HepG2 (cell line): ENCODE results near the gene HES2. TPM values are rescaled to one million over a fixed set of nuclear protein-coding genes. Genes with fewer than 3 reads are reported as not detected.

Experiments
- ATAC-seq: fragments of 200-7000 bp; cut with Tn5 transposase; 3 replicates; pipeline ENCODE4 v1.9.1; 2020; ENCODE audit warnings: mild to moderate bottlenecking, moderate library complexity
- BruUV-seq: library from RNA; stranded (reverse); fragments of 400-500 nt; replicated peaks from 2 replicates; lab custom pipeline; 2021; lab: Mats Ljungman, UMichigan
- CTCF ChIA-PET: fragments of 300-600 bp; formaldehyde crosslinking; extraction: SDS; loops from one replicate; lab custom pipeline; 2021; ENCODE audit warnings: low total read pairs, inconsistent platforms, low intra/inter-chr PET ratio; lab: Yijun Ruan, JAX
- POLR2A ChIA-PET: fragments of 350-600 bp; sonication (Branson Sonifier 250); formaldehyde crosslinking; loops from one replicate; lab custom pipeline; 2020; ENCODE audit warnings: antibody characterized with exemption, inconsistent platforms; lab: Yijun Ruan, JAX
- DNase-seq: peaks from one replicate; pipeline ENCODE4 v3.0.0-alpha.2; 2015; ENCODE audit warnings: low spot score
- FAIRE-seq: peaks from 3 replicates; lab custom pipeline; 2011; peaks lifted over from hg19 to GRCh38; lab: Jason Lieb, UNC
- H2AFZ ChIP-seq: one replicate; pipeline ENCODE4 v1.6.1; 2011; ENCODE audit warnings: low read length, inconsistent platforms
- H3K27ac ChIP-seq: fragments of 300-600 bp; 3 replicates; pipeline ENCODE4 v1.8.0; 2011; ENCODE audit warnings: mixed run types, mild to moderate bottlenecking, mixed read lengths, low read length, inconsistent platforms; ENCODE audit not compliant: insufficient read depth; ENCODE audit errors: extremely low read length
- H3K27me3 ChIP-seq, 2 experiments: fragments of 200-600 bp in 1 of 2; 2 replicates in 1 of 2; 3 replicates in 1 of 2; pipeline versions ENCODE4 v1.6.0 to v1.8.0; 2011; ENCODE audit warnings: low read length in 2 of 2, mild to moderate bottlenecking in 2 of 2, moderate library complexity in 2 of 2, inconsistent platforms in 1 of 2; ENCODE audit not compliant: insufficient read depth in 2 of 2, control insufficient read depth in 1 of 2
- H3K36me3 ChIP-seq, 2 experiments: fragments of 200-600 bp in 1 of 2; replicated peaks in 1 of 2; 2 replicates in 1 of 2; 3 replicates in 1 of 2; pipeline versions ENCODE4 v1.5.1 to v1.8.0; 2011; ENCODE audit warnings: low read length in 2 of 2, inconsistent platforms in 1 of 2; ENCODE audit not compliant: insufficient read depth in 2 of 2, control insufficient read depth in 1 of 2
- H3K4me1 ChIP-seq: 2 replicates; pipeline ENCODE4 v1.5.1; 2012; ENCODE audit warnings: low read length, inconsistent platforms; ENCODE audit not compliant: insufficient read depth
- H3K4me2 ChIP-seq: 2 replicates; pipeline ENCODE4 v1.6.0; 2011; ENCODE audit warnings: low read depth, low read length, inconsistent platforms
- H3K4me3 ChIP-seq, 3 experiments: fragments of 200-600 bp in 1 of 3; sonication (generic), shearing (Covaris generic) in 1 of 3; replicated peaks in 1 of 3; 2 replicates each; pipeline ENCODE4 v1.5.1; 2011 to 2016; ENCODE audit warnings: low read length in 3 of 3, inconsistent platforms in 2 of 3, low read depth in 2 of 3, mild to moderate bottlenecking in 2 of 3, control low read depth in 1 of 3, mixed read lengths in 1 of 3; ENCODE audit not compliant: insufficient read depth in 1 of 3
- H3K79me2 ChIP-seq: one replicate; pipeline ENCODE4 v1.6.1; 2011; ENCODE audit warnings: low read length, inconsistent platforms; ENCODE audit not compliant: insufficient read depth
- H3K9ac ChIP-seq: 2 replicates; pipeline ENCODE4 v1.6.0; 2011; ENCODE audit warnings: mild to moderate bottlenecking, low read depth, low read length, inconsistent platforms; ENCODE audit not compliant: insufficient read depth
- H3K9me3 ChIP-seq: 2 replicates; pipeline ENCODE4 v1.5.1; 2012; ENCODE audit warnings: mild to moderate bottlenecking, low read length
- H4K20me1 ChIP-seq: 2 replicates; pipeline ENCODE4 v1.6.0; 2011; ENCODE audit warnings: inconsistent platforms, mild to moderate bottlenecking, low read length, moderate library complexity; ENCODE audit not compliant: insufficient read depth
- AGO2 ChIP-seq: fragments of 200-400 bp; formaldehyde crosslinking; optimal IDR thresholded peaks from 2 replicates; pipeline ENCODE3; 2017; ENCODE audit warnings: mild to moderate bottlenecking, low read depth, low read length, moderate library complexity
- E2F2 ChIP-seq: sonication (generic); formaldehyde crosslinking; IDR thresholded peaks from 2 replicates; pipeline ENCODE4 v1.4.0; 2020; ENCODE audit warnings: missing genetic modification reagents, borderline replicate concordance
- LBX2 ChIP-seq: sonication (generic); formaldehyde crosslinking; IDR thresholded peaks from 2 replicates; pipeline ENCODE4 v1.5.0; 2020; ENCODE audit warnings: missing genetic modification reagents, mild to moderate bottlenecking, borderline replicate concordance
- PAXIP1 ChIP-seq: sonication (generic); formaldehyde crosslinking; conservative IDR thresholded peaks from 2 replicates; pipeline ENCODE4 v1.4.0; 2020; ENCODE audit warnings: mild to moderate bottlenecking, missing genetic modification reagents, moderate library complexity
- TBX2 ChIP-seq: sonication (generic); formaldehyde crosslinking; IDR thresholded peaks from 2 replicates; pipeline ENCODE4 v1.5.0; 2020; ENCODE audit warnings: missing genetic modification reagents, mild to moderate bottlenecking, borderline replicate concordance
- TOPORS ChIP-seq: sonication (generic); formaldehyde crosslinking; IDR thresholded peaks from 2 replicates; pipeline ENCODE4 v1.8.0; 2023; ENCODE audit warnings: mild to moderate bottlenecking, missing genetic modification reagents
- XRCC5 ChIP-seq: fragments of 200-400 bp; formaldehyde crosslinking; optimal IDR thresholded peaks from 2 replicates; pipeline ENCODE3; 2017; ENCODE audit warnings: mild to moderate bottlenecking, low read length
- ZBTB40 ChIP-seq, 2 experiments: fragments of 450-650 bp in 1 of 2; sonication (generic) in 1 of 2; formaldehyde crosslinking in 1 of 2; IDR thresholded peaks; 2 replicates each; pipeline versions ENCODE4 v1.6.1 to v1.8.0; 2016 to 2022; ENCODE audit warnings: antibody characterized with exemption in 1 of 2, mild to moderate bottlenecking in 1 of 2, missing genetic modification reagents in 1 of 2
- WGBS: methylation state at CpG from one replicate; pipeline ENCODE4 v1.1.6; 2017; ENCODE audit warnings: low lambda C conversion rate; 5-methylcytosine and 5-hydroxymethylcytosine counted together
- in situ Hi-C: cut with HindIII; loops from 2 replicates; pipeline ENCODE4 v1.10.0; 2017; ENCODE audit warnings: low pct_unique_long_range_greater_than_20kb; ENCODE audit not compliant: extremely low pct_ligation_motif_present
- intact Hi-C: fragments of 100-400 bp; cut with micrococcal nuclease; formaldehyde crosslinking; loops from one replicate; pipeline ENCODE4 v1.10.0; 2022; ENCODE audit not compliant: unreplicated experiment
- polyA plus RNA-seq, 8 experiments: library from polyadenylated mRNA; depleted of rRNA in 3 of 8; stranded (reverse) in 7 of 8; unstranded in 1 of 8; fragments of >200 nt; fragmentation: Illumina TruSeq in 4 of 8; extraction: Trizol in 4 of 8; gene quantifications; 2 replicates each; pipeline versions ENCODE4 v1.2.1 to v1.2.3, GENCODE V29; 2011 to 2016; ENCODE audit warnings: low read depth in 4 of 8, missing spikeins in 1 of 8, mixed read lengths in 1 of 8; ENCODE audit not compliant: insufficient read depth in 1 of 8
- total RNA-seq, 5 experiments: library from RNA; depleted of rRNA; stranded (reverse); fragments of >200 nt; fragmentation: Illumina TruSeq; extraction: Trizol; gene quantifications; 2 replicates each; pipeline ENCODE4 v1.2.3, GENCODE V29; 2016; ENCODE audit warnings: low read depth in 1 of 5

Gene HES2
- total and polyA plus RNA-seq, 2 of the 13 experiments (the other 11 are each of a cell fraction or from before 2014, with no cell fraction given) = 0.11 to 0.17 TPM

GRCh38 chr1:6450005-6450450, 30.3 kb upstream of the HES2 start:
- 4% methylated on average over 6 of the region's 7 CpGs for WGBS
- H3K4me2 ChIP-seq = peak overlapping the region; percentile 99
- H3K79me2 ChIP-seq = peaks cover 27% of the 10 kb centered on the region
- ChIA-PET CTCF (no interaction called here), POLR2A (interaction anchor here (0.7 to 2.5 kb wide), 7 partner anchors 10 to 152 kb away, joined by 3 to 8 read pairs (median 5); partner anchors contain the start of gene KLHL21)
- in situ Hi-C loops (no loop called here), intact Hi-C loops (no loop called here)
- peak overlapping the region; percentile 63 to 78 (median 77) for H3K4me3 ChIP-seq
- H2AFZ ChIP-seq = no peak overlapping the region
- no TSS peak for BruUV-seq
- H3K9me3 ChIP-seq = no peaks in the 10 kb centered on the region
- H4K20me1 ChIP-seq = 0 out of 2 replicates have a peak, but pooled peaks cover 8% of the 10 kb centered on the region
- H3K36me3 ChIP-seq = peaks cover 3 to 5% of the 10 kb centered on the region in 2 experiments; a peak in 3 of 5 replicates
- H3K27me3 ChIP-seq = no peaks in the 10 kb centered on the region; a peak in 1 of 5 replicates
- peaks cover 43% of the 10 kb centered on the region for H3K4me1 ChIP-seq
- DNase-seq = peak; percentile 24
- H3K9ac ChIP-seq = peak overlapping the region; percentile 85
- ATAC-seq = no peak
- FAIRE-seq = peak; percentile 60
- peak overlapping the region; percentile 91 for H3K27ac ChIP-seq
- TF ChIP-seq E2F2 (CRISPR knock-in tag) = no peak
- no peak for TF ChIP-seq ZBTB40 (IDR thresholded peaks at IDR 0.05)
- TF ChIP-seq ZBTB40 (CRISPR knock-in tag; IDR thresholded peaks at IDR 0.05) = 0 out of 2 replicates have a peak, but pooled peaks have one; percentile 17
- TF ChIP-seq TBX2 (CRISPR knock-in tag) = 0 out of 2 replicates have a peak, but pooled peaks have one; percentile 8
- TF ChIP-seq AGO2 = peak; percentile 26
- TF ChIP-seq XRCC5 = no peak
- no peak for TF ChIP-seq TOPORS (CRISPR knock-in tag)
- TF ChIP-seq LBX2 (CRISPR knock-in tag) = peak; percentile 52; the same call in 1 of the 2 replicates
- peak; percentile 65; the same call in 1 of the 2 replicates for TF ChIP-seq PAXIP1 (CRISPR knock-in tag)
